ENCODE data around the gene ZNF621.

Gene ZNF621

GRCh38 chr3:40574661-40575060, 49.9 kb downstream of the ZNF621 start:
- Histone ChIP-seq H3K36me3 (ENCODE audit: control insufficient read depth in 2 of 2, insufficient read depth in 2 of 2, low read length in 2 of 2) (no peaks in the 10 kb centered on the region), H3K9ac (ENCODE audit: low read depth in 1 of 2, low read length in 2 of 2) (no peak overlapping the region), H3K27me3 (ENCODE audit: control insufficient read depth in 2 of 2, insufficient read depth in 2 of 2, low read length in 2 of 2) (no peaks in the 10 kb centered on the region), H3K4me3 (ENCODE audit: low read length in 2 of 2) (no peak overlapping the region), H3K9me3 (ENCODE audit: control insufficient read depth in 2 of 2, low read length in 2 of 2) (no peaks in the 10 kb centered on the region), H3K27ac (ENCODE audit: low read depth in 2 of 2, low read length in 2 of 2) (no peak overlapping the region), H3K4me1 (ENCODE audit: control insufficient read depth in 2 of 2, insufficient read depth in 2 of 2, low read length in 2 of 2) (no peaks in the 10 kb centered on the region)

GRCh38 chr3:40576396-40576795, 51.6 kb downstream of the ZNF621 start:
- no peak overlapping the region for H3K4me3 ChIP-seq (ENCODE audit: low read length in 2 of 2)
- no peaks in the 10 kb centered on the region for H3K9me3 ChIP-seq (ENCODE audit: control insufficient read depth in 2 of 2, low read length in 2 of 2)
- H3K27me3 ChIP-seq (ENCODE audit: control insufficient read depth in 2 of 2, insufficient read depth in 2 of 2, low read length in 2 of 2), result no peaks in the 10 kb centered on the region
- no peak overlapping the region for H3K9ac ChIP-seq (ENCODE audit: low read depth in 1 of 2, low read length in 2 of 2)
- no peaks in the 10 kb centered on the region for H3K36me3 ChIP-seq (ENCODE audit: control insufficient read depth in 2 of 2, insufficient read depth in 2 of 2, low read length in 2 of 2)
- no peak overlapping the region for H3K27ac ChIP-seq (ENCODE audit: low read depth in 2 of 2, low read length in 2 of 2)
- no peaks in the 10 kb centered on the region for H3K4me1 ChIP-seq (ENCODE audit: control insufficient read depth in 2 of 2, insufficient read depth in 2 of 2, low read length in 2 of 2)

GRCh38 chr3:40580494-40581091, 55.8 kb downstream of the ZNF621 start:
- Histone ChIP-seq H3K4me1 (ENCODE audit: control insufficient read depth in 2 of 2, insufficient read depth in 2 of 2, low read length in 2 of 2) (no peaks in the 10 kb centered on the region), H3K27ac (ENCODE audit: low read depth in 2 of 2, low read length in 2 of 2) (no peak overlapping the region), H3K9ac (ENCODE audit: low read depth in 1 of 2, low read length in 2 of 2) (no peak overlapping the region), H3K36me3 (ENCODE audit: control insufficient read depth in 2 of 2, insufficient read depth in 2 of 2, low read length in 2 of 2) (no peaks in the 10 kb centered on the region), H3K27me3 (ENCODE audit: control insufficient read depth in 2 of 2, insufficient read depth in 2 of 2, low read length in 2 of 2) (no peaks in the 10 kb centered on the region), H3K4me3 (ENCODE audit: low read length in 2 of 2) (no peak overlapping the region), H3K9me3 (ENCODE audit: control insufficient read depth in 2 of 2, low read length in 2 of 2) (no peaks in the 10 kb centered on the region)

GRCh38 chr3:40581166-40581565, 56.4 kb downstream of the ZNF621 start:
- no peak overlapping the region for H3K4me3 ChIP-seq (ENCODE audit: low read length in 2 of 2)
- no peak overlapping the region for H3K9ac ChIP-seq (ENCODE audit: low read depth in 1 of 2, low read length in 2 of 2)
- no peaks in the 10 kb centered on the region for H3K27me3 ChIP-seq (ENCODE audit: control insufficient read depth in 2 of 2, insufficient read depth in 2 of 2, low read length in 2 of 2)
- H3K27ac ChIP-seq (ENCODE audit: low read depth in 2 of 2, low read length in 2 of 2), result no peak overlapping the region
- no peaks in the 10 kb centered on the region for H3K9me3 ChIP-seq (ENCODE audit: control insufficient read depth in 2 of 2, low read length in 2 of 2)
- no peaks in the 10 kb centered on the region for H3K4me1 ChIP-seq (ENCODE audit: control insufficient read depth in 2 of 2, insufficient read depth in 2 of 2, low read length in 2 of 2)
- H3K36me3 ChIP-seq (ENCODE audit: control insufficient read depth in 2 of 2, insufficient read depth in 2 of 2, low read length in 2 of 2), result no peaks in the 10 kb centered on the region

GRCh38 chr3:40582401-40583027, 57.8 kb downstream of the ZNF621 start:
- Histone ChIP-seq H3K9me3 (ENCODE audit: control insufficient read depth in 2 of 2, low read length in 2 of 2) (no peaks in the 10 kb centered on the region), H3K4me1 (ENCODE audit: control insufficient read depth in 2 of 2, insufficient read depth in 2 of 2, low read length in 2 of 2) (no peaks in the 10 kb centered on the region), H3K4me3 (ENCODE audit: low read length in 2 of 2) (no peak overlapping the region), H3K27ac (ENCODE audit: low read depth in 2 of 2, low read length in 2 of 2) (no peak overlapping the region), H3K9ac (ENCODE audit: low read depth in 1 of 2, low read length in 2 of 2) (no peak overlapping the region), H3K36me3 (ENCODE audit: control insufficient read depth in 2 of 2, insufficient read depth in 2 of 2, low read length in 2 of 2) (no peaks in the 10 kb centered on the region), H3K27me3 (ENCODE audit: control insufficient read depth in 2 of 2, insufficient read depth in 2 of 2, low read length in 2 of 2) (no peaks in the 10 kb centered on the region)

- no peak overlapping the region for H3K4me3 ChIP-seq (ENCODE audit: low read length in 2 of 2)
- H3K27ac ChIP-seq (ENCODE audit: low read depth in 2 of 2, low read length in 2 of 2), result no peak overlapping the region
- no peaks in the 10 kb centered on the region for H3K9me3 ChIP-seq (ENCODE audit: control insufficient read depth in 2 of 2, low read length in 2 of 2)
- no peak overlapping the region for H3K9ac ChIP-seq (ENCODE audit: low read depth in 1 of 2, low read length in 2 of 2)
- no peaks in the 10 kb centered on the region for H3K27me3 ChIP-seq (ENCODE audit: control insufficient read depth in 2 of 2, insufficient read depth in 2 of 2, low read length in 2 of 2)
- no peaks in the 10 kb centered on the region for H3K36me3 ChIP-seq (ENCODE audit: control insufficient read depth in 2 of 2, insufficient read depth in 2 of 2, low read length in 2 of 2)
- H3K4me1 ChIP-seq (ENCODE audit: control insufficient read depth in 2 of 2, insufficient read depth in 2 of 2, low read length in 2 of 2), result no peaks in the 10 kb centered on the region
Measured at GRCh38 chr3:40583691-40584090, 58.9 kb downstream of the ZNF621 start.

- H3K4me1 ChIP-seq (ENCODE audit: control insufficient read depth in 2 of 2, insufficient read depth in 2 of 2, low read length in 2 of 2), result no peaks in the 10 kb centered on the region
- no peak overlapping the region for H3K27ac ChIP-seq (ENCODE audit: low read depth in 2 of 2, low read length in 2 of 2)
- H3K27me3 ChIP-seq (ENCODE audit: control insufficient read depth in 2 of 2, insufficient read depth in 2 of 2, low read length in 2 of 2), result no peaks in the 10 kb centered on the region
- H3K36me3 ChIP-seq (ENCODE audit: control insufficient read depth in 2 of 2, insufficient read depth in 2 of 2, low read length in 2 of 2), result no peaks in the 10 kb centered on the region
- no peaks in the 10 kb centered on the region for H3K9me3 ChIP-seq (ENCODE audit: control insufficient read depth in 2 of 2, low read length in 2 of 2)
- no peak overlapping the region for H3K9ac ChIP-seq (ENCODE audit: low read depth in 1 of 2, low read length in 2 of 2)
- H3K4me3 ChIP-seq (ENCODE audit: low read length in 2 of 2), result no peak overlapping the region
Measured at GRCh38 chr3:40584625-40585189, 59.9 kb downstream of the ZNF621 start.

GRCh38 chr3:40585381-40586016, 60.7 kb downstream of the ZNF621 start:
- Histone ChIP-seq H3K27ac (ENCODE audit: low read depth in 2 of 2, low read length in 2 of 2) (no peak overlapping the region), H3K27me3 (ENCODE audit: control insufficient read depth in 2 of 2, insufficient read depth in 2 of 2, low read length in 2 of 2) (no peaks in the 10 kb centered on the region)

GRCh38 chr3:40586901-40587300, 62.1 kb downstream of the ZNF621 start:
- H3K4me3 ChIP-seq (ENCODE audit: low read length in 2 of 2), result no peak overlapping the region
- H3K9ac ChIP-seq (ENCODE audit: low read depth in 1 of 2, low read length in 2 of 2), result no peak overlapping the region
- H3K27ac ChIP-seq (ENCODE audit: low read depth in 2 of 2, low read length in 2 of 2), result no peak overlapping the region
- H3K4me1 ChIP-seq (ENCODE audit: control insufficient read depth in 2 of 2, insufficient read depth in 2 of 2, low read length in 2 of 2), result no peaks in the 10 kb centered on the region
- H3K36me3 ChIP-seq (ENCODE audit: control insufficient read depth in 2 of 2, insufficient read depth in 2 of 2, low read length in 2 of 2), result no peaks in the 10 kb centered on the region
- no peaks in the 10 kb centered on the region for H3K27me3 ChIP-seq (ENCODE audit: control insufficient read depth in 2 of 2, insufficient read depth in 2 of 2, low read length in 2 of 2)
- no peaks in the 10 kb centered on the region for H3K9me3 ChIP-seq (ENCODE audit: control insufficient read depth in 2 of 2, low read length in 2 of 2)

More at GRCh38 chr3:40585381-40586016, 60.7 kb downstream of the ZNF621 start:
- H3K4me1 ChIP-seq (ENCODE audit: control insufficient read depth in 2 of 2, insufficient read depth in 2 of 2, low read length in 2 of 2), result no peaks in the 10 kb centered on the region
- H3K9me3 ChIP-seq (ENCODE audit: control insufficient read depth in 2 of 2, low read length in 2 of 2), result no peaks in the 10 kb centered on the region
- no peak overlapping the region for H3K9ac ChIP-seq (ENCODE audit: low read depth in 1 of 2, low read length in 2 of 2)
- no peaks in the 10 kb centered on the region for H3K36me3 ChIP-seq (ENCODE audit: control insufficient read depth in 2 of 2, insufficient read depth in 2 of 2, low read length in 2 of 2)
- H3K4me3 ChIP-seq (ENCODE audit: low read length in 2 of 2), result no peak overlapping the region

- H3K4me1 ChIP-seq (ENCODE audit: control insufficient read depth in 2 of 2, insufficient read depth in 2 of 2, low read length in 2 of 2), result no peaks in the 10 kb centered on the region
- H3K4me3 ChIP-seq (ENCODE audit: low read length in 2 of 2), result no peak overlapping the region
- H3K9ac ChIP-seq (ENCODE audit: low read depth in 1 of 2, low read length in 2 of 2), result no peak overlapping the region
- no peaks in the 10 kb centered on the region for H3K36me3 ChIP-seq (ENCODE audit: control insufficient read depth in 2 of 2, insufficient read depth in 2 of 2, low read length in 2 of 2)
- H3K9me3 ChIP-seq (ENCODE audit: control insufficient read depth in 2 of 2, low read length in 2 of 2), result no peaks in the 10 kb centered on the region
- H3K27ac ChIP-seq (ENCODE audit: low read depth in 2 of 2, low read length in 2 of 2), result no peak overlapping the region
- no peaks in the 10 kb centered on the region for H3K27me3 ChIP-seq (ENCODE audit: control insufficient read depth in 2 of 2, insufficient read depth in 2 of 2, low read length in 2 of 2)
Measured at GRCh38 chr3:40588406-40588805, 63.6 kb downstream of the ZNF621 start.

Data from mucosa of rectum (tissue), 2 donors.